PFSK-1 (cell line): ENCODE results near the gene ADCY2.

Experiments used
- FOXP2 ChIP-seq: optimal IDR thresholded peaks from 2 replicates; pipeline ENCODE3; 2011; ENCODE audit warnings: borderline replicate concordance, control low read depth, inconsistent platforms; ENCODE audit not compliant: insufficient read depth; ENCODE audit errors: extremely low read length, extremely low read depth
- POLR2AphosphoS5 ChIP-seq: IDR thresholded peaks from 2 replicates; pipeline ENCODE4 v1.6.1; 2012; ENCODE audit warnings: low read depth, mild to moderate bottlenecking, control low read depth, low read length, moderate library complexity
- REST ChIP-seq, 2 experiments: IDR thresholded peaks; 2 replicates each; pipeline versions ENCODE4 v1.6.1 to v1.8.0; 2011 to 2012; ENCODE audit warnings: low read depth in 2 of 2, low read length in 2 of 2, control low read depth in 1 of 2, inconsistent platforms in 1 of 2, mild to moderate bottlenecking in 1 of 2, moderate library complexity in 1 of 2; ENCODE audit not compliant: insufficient read depth in 1 of 2
- SIN3A ChIP-seq: IDR thresholded peaks from 2 replicates; pipeline ENCODE4 v1.6.1; 2012; ENCODE audit warnings: mild to moderate bottlenecking, low read length, moderate library complexity, borderline replicate concordance; ENCODE audit not compliant: insufficient read depth
- TAF1 ChIP-seq: IDR thresholded peaks from 2 replicates; pipeline ENCODE4 v1.6.1; 2012; ENCODE audit warnings: low read length, control low read depth, borderline replicate concordance; ENCODE audit not compliant: insufficient read depth

The ADCY2 gene

GRCh38 chr5:7616897-7617296, 221.0 kb downstream of the ADCY2 start:
- no peak for TF ChIP-seq POLR2AphosphoS5
- TF ChIP-seq REST (IDR thresholded peaks at IDR 0.05; ENCODE audit: insufficient read depth in 1 of 2, low read depth in 2 of 2, low read length in 2 of 2), result no peak
- no peak for TF ChIP-seq TAF1
- no peak for TF ChIP-seq FOXP2
- TF ChIP-seq SIN3A, result no peak

DNA sequence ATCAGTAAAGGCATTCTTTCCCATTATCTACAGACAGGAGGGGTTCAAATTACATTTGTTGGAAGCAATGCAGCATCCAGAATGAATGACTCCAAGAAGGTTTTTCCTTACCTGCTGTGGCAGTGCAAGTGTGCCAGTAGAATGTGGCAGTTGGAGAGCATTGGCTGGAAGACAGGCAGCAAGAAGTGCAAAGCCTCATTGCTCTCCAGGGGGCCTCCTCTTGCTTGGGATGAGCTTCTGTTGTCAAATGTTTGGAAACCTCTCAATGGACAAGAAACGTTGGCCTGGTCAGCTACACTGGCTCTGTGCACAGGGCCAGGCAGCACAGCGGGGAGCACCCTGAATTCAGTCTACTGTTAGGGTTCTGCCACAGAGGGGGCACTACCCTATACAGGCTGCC, 226.6 kb downstream of the ADCY2 start:
- TF ChIP-seq FOXP2, result no peak
- TF ChIP-seq SIN3A, result no peak
- no peak for TF ChIP-seq TAF1

- TF ChIP-seq FOXP2, result no peak
- no peak for TF ChIP-seq REST (IDR thresholded peaks at IDR 0.05; ENCODE audit: insufficient read depth in 1 of 2, low read depth in 2 of 2, low read length in 2 of 2)
- TF ChIP-seq TAF1, result no peak
- no peak for TF ChIP-seq SIN3A
- TF ChIP-seq POLR2AphosphoS5, result no peak
Measured at GRCh38 chr5:7625740-7626139, 229.8 kb downstream of the ADCY2 start.

- TF ChIP-seq FOXP2, result no peak
- TF ChIP-seq POLR2AphosphoS5, result no peak
Measured at GRCh38 chr5:7628248-7628647, 232.3 kb downstream of the ADCY2 start.

- TF ChIP-seq SIN3A (no peak), FOXP2 (no peak), TAF1 (no peak), REST (IDR thresholded peaks at IDR 0.05; ENCODE audit: insufficient read depth in 1 of 2, low read depth in 2 of 2, low read length in 2 of 2) (no peak), POLR2AphosphoS5 (no peak)
Measured at GRCh38 chr5:7628820-7629219, 232.9 kb downstream of the ADCY2 start.

GRCh38 chr5:7629561-7629960, 233.6 kb downstream of the ADCY2 start:
- TF ChIP-seq TAF1 (no peak), SIN3A (no peak), FOXP2 (no peak), REST (IDR thresholded peaks at IDR 0.05; ENCODE audit: insufficient read depth in 1 of 2, low read depth in 2 of 2, low read length in 2 of 2) (no peak), POLR2AphosphoS5 (no peak)
